Panc1 (cell line): ENCODE results near the gene LRRC49. TPM values are rescaled to one million over a fixed set of nuclear protein-coding genes. Genes with fewer than 3 reads are reported as not detected.

Experiments
- ATAC-seq: fragments of 200-7000 bp; cut with Tn5 transposase; 2 replicates; pipeline ENCODE4 v1.9.1; 2020; ENCODE audit warnings: mild to moderate bottlenecking, moderate library complexity
- BruUV-seq: library from RNA; stranded (reverse); fragments of 400-500 nt; replicated peaks from 2 replicates; lab custom pipeline; 2021; lab: Mats Ljungman, UMichigan
- CTCF ChIA-PET: fragments of 300-600 bp; sonication (Branson Sonifier 250); formaldehyde crosslinking; loops from one replicate; lab custom pipeline; 2022; ENCODE audit warnings: antibody characterized with exemption; lab: Charles Lee
- POLR2A ChIA-PET: fragments of 300-600 bp; sonication (Branson Sonifier 250); formaldehyde crosslinking; loops from one replicate; lab custom pipeline; 2022; ENCODE audit warnings: antibody characterized with exemption; lab: Charles Lee
- DNase-seq: peaks from one replicate; pipeline ENCODE4 v3.0.0-alpha.2; 2010; ENCODE audit warnings: low read depth, low spot score
- H3K27ac ChIP-seq: 2 replicates; pipeline ENCODE4 v1.5.1; 2011; ENCODE audit warnings: mild to moderate bottlenecking, low read length, inconsistent platforms
- H3K27me3 ChIP-seq: fragments of 200-500 bp; sonication (Bioruptor generic); 2 replicates; pipeline ENCODE4 v1.6.0; 2014; ENCODE audit warnings: low read length, inconsistent platforms; ENCODE audit not compliant: control insufficient read depth, insufficient read depth
- H3K36me3 ChIP-seq: fragments of 200-500 bp; sonication (Bioruptor generic); 2 replicates; pipeline ENCODE4 v1.5.1; 2014; ENCODE audit warnings: inconsistent platforms, mild to moderate bottlenecking, low read length, moderate library complexity; ENCODE audit not compliant: control insufficient read depth, insufficient read depth
- H3K4me1 ChIP-seq: 2 replicates; pipeline ENCODE4 v1.5.1; 2011; ENCODE audit warnings: inconsistent platforms, mild to moderate bottlenecking, low read length, moderate library complexity; ENCODE audit not compliant: control insufficient read depth, insufficient read depth
- H3K4me3 ChIP-seq, 2 experiments: 2 replicates each; pipeline ENCODE4 v1.5.1; 2011 to 2012; ENCODE audit warnings: low read depth in 2 of 2, low read length in 2 of 2, mild to moderate bottlenecking in 2 of 2, inconsistent platforms in 1 of 2, moderate library complexity in 1 of 2
- H3K9me3 ChIP-seq: fragments of 200-500 bp; sonication (Bioruptor generic); 2 replicates; pipeline ENCODE4 v1.5.1; 2014; ENCODE audit warnings: low read depth, mild to moderate bottlenecking, inconsistent platforms, low read length, moderate library complexity; ENCODE audit not compliant: control insufficient read depth, insufficient read depth
- CTCF ChIP-seq: fragments of 450-650 bp; IDR thresholded peaks from 2 replicates; pipeline ENCODE4 v1.5.1; 2017; ENCODE audit warnings: mild to moderate bottlenecking
- POLR2AphosphoS5 ChIP-seq: IDR thresholded peaks from 2 replicates; pipeline ENCODE4 v1.6.1; 2012; ENCODE audit warnings: mild to moderate bottlenecking, low read depth, low read length, moderate library complexity
- REST ChIP-seq, 2 experiments: IDR thresholded peaks; 2 replicates each; pipeline ENCODE4 v1.6.1; 2011 to 2012; ENCODE audit warnings: low read depth in 2 of 2, control low read depth in 1 of 2, low read length in 1 of 2, mild to moderate bottlenecking in 1 of 2, moderate library complexity in 1 of 2; ENCODE audit not compliant: insufficient read depth in 1 of 2
- SIN3A ChIP-seq: IDR thresholded peaks from 2 replicates; pipeline ENCODE4 v1.6.1; 2012; ENCODE audit warnings: low read depth, mild to moderate bottlenecking, low read length, moderate library complexity, borderline replicate concordance; ENCODE audit not compliant: insufficient read depth
- TCF7L2 ChIP-seq: IDR thresholded peaks from 2 replicates; pipeline ENCODE4 v1.6.1; 2011; ENCODE audit warnings: mild to moderate bottlenecking, low read depth, low read length, inconsistent platforms
- in situ Hi-C: cut with HindIII; loops from 2 replicates; pipeline ENCODE4 v1.10.0; 2016; ENCODE audit warnings: low sequenced_read_pairs, low pct_unique_long_range_greater_than_20kb
- intact Hi-C: fragments of 100-400 bp; cut with micrococcal nuclease; formaldehyde crosslinking; loops from one replicate; pipeline ENCODE4 v1.10.0; 2022; ENCODE audit not compliant: unreplicated experiment
- total RNA-seq: library from RNA; stranded (reverse); gene quantifications from one replicate; pipeline ENCODE4 v1.2.1, GENCODE V29; 2021; ENCODE audit not compliant: unreplicated experiment

Gene LRRC49
- total RNA-seq, 1 experiment from 2014 or later = 8.3 TPM

- in situ Hi-C loops (no loop called here), intact Hi-C loops (no loop called here)
- ChIA-PET POLR2A (no interaction called here), CTCF (interaction anchor here (0.6 kb wide), 1 partner anchor 74 kb away, joined by 9 read pairs; no protein-coding TSS in a partner anchor)
- Histone ChIP-seq H3K27ac (peak overlapping the region; percentile 67; the same call in 1 of the 2 replicates), H3K4me1 (no peaks in the 10 kb centered on the region; the same call in 1 of the 2 replicates), H3K4me3 (no peak overlapping the region), H3K36me3 (no peaks in the 10 kb centered on the region), H3K9me3 (peaks cover 7% of the 10 kb centered on the region; the same call in 1 of the 2 replicates), H3K27me3 (no peaks in the 10 kb centered on the region)
- no peak for ATAC-seq
- TF ChIP-seq TCF7L2 = no peak
- TF ChIP-seq CTCF = no peak
- TF ChIP-seq REST (IDR thresholded peaks at IDR 0.05; ENCODE audit: insufficient read depth in 1 of 2, low read depth in 2 of 2, low read length in 1 of 2) = no peak
- no peak for TF ChIP-seq SIN3A
- DNase-seq = no peak
- BruUV-seq = no TSS peak
These were observed 163.5 kb downstream of the LRRC49 start for GRCh38 chr15:71056111-71056510.

GRCh38 chr15:71057143-71057542, 164.5 kb downstream of the LRRC49 start:
- Histone ChIP-seq H3K4me1 (no peaks in the 10 kb centered on the region; the same call in 1 of the 2 replicates), H3K4me3 (no peak overlapping the region), H3K36me3 (no peaks in the 10 kb centered on the region), H3K27ac (no peak overlapping the region), H3K27me3 (no peaks in the 10 kb centered on the region), H3K9me3 (peaks cover 7% of the 10 kb centered on the region; the same call in 1 of the 2 replicates)
- TF ChIP-seq TCF7L2 (no peak), POLR2AphosphoS5 (no peak), SIN3A (no peak), REST (IDR thresholded peaks at IDR 0.05; ENCODE audit: insufficient read depth in 1 of 2, low read depth in 2 of 2, low read length in 1 of 2) (no peak), CTCF (no peak)
- no TSS peak for BruUV-seq
- ChIA-PET CTCF (no interaction called here), POLR2A (no interaction called here)
- DNase-seq = no peak
- in situ Hi-C loops (no loop called here), intact Hi-C loops (no loop called here)
- ATAC-seq = no peak
